SK-N-SH treated with all-trans-retinoic acid at 6 μM for 48 hours (cell line): Measurements from ENCODE around the gene GNAZ.
A peak's percentile ranks its signal among the peaks of the same experiment; 100 is the strongest.

Experiments used
- ATAC-seq: fragments of 200-7000 bp; cut with Tn5 transposase; 3 replicates; pipeline ENCODE4 v1.9.1; 2020; ENCODE audit warnings: mild to moderate bottlenecking, moderate library complexity
- ARNTL ChIP-seq: fragments of 450-650 bp; formaldehyde crosslinking; IDR thresholded peaks from 2 replicates; pipeline ENCODE4 v1.5.0; 2020; ENCODE audit warnings: low read depth, mild to moderate bottlenecking, moderate library complexity, borderline replicate concordance
- BACH2 ChIP-seq: fragments of 250-450 bp; sonication (Bioruptor Pico); IDR thresholded peaks from 2 replicates; pipeline ENCODE4 v1.9.0; 2021; ENCODE audit warnings: mild to moderate bottlenecking, borderline replicate concordance
- CREB5 ChIP-seq: fragments of 250-450 bp; sonication (Bioruptor Pico); IDR thresholded peaks from 2 replicates; pipeline ENCODE4 v1.5.1; 2020; ENCODE audit warnings: low read depth, mild to moderate bottlenecking, moderate library complexity
- CSDC2 ChIP-seq: fragments of 250-450 bp; sonication (Bioruptor Pico); IDR thresholded peaks from 2 replicates; pipeline ENCODE4 v1.5.0; 2020; ENCODE audit warnings: mild to moderate bottlenecking, moderate library complexity
- CSRNP3 ChIP-seq: fragments of 250-450 bp; sonication (Bioruptor Pico); IDR thresholded peaks from 2 replicates; pipeline ENCODE4 v1.5.1; 2021; ENCODE audit warnings: mild to moderate bottlenecking, moderate library complexity
- ESRRG ChIP-seq: fragments of 250-450 bp; sonication (Bioruptor Pico); IDR thresholded peaks from 2 replicates; pipeline ENCODE4 v1.6.1; 2021; ENCODE audit warnings: mild to moderate bottlenecking
- GLIS3 ChIP-seq: fragments of 250-450 bp; sonication (Bioruptor Pico); IDR thresholded peaks from 2 replicates; pipeline ENCODE4 v1.5.0; 2020; ENCODE audit warnings: mild to moderate bottlenecking, moderate library complexity
- ISL1 ChIP-seq: fragments of 250-450 bp; sonication (Bioruptor Pico); IDR thresholded peaks from 2 replicates; pipeline ENCODE4 v2.1.2; 2022; ENCODE audit warnings: mild to moderate bottlenecking, moderate library complexity
- OSR1 ChIP-seq: fragments of 250-450 bp; sonication (Bioruptor Pico); IDR thresholded peaks from 2 replicates; pipeline ENCODE4 v1.8.0; 2022; ENCODE audit warnings: moderate library complexity, mild to moderate bottlenecking, inconsistent platforms
- PATZ1 ChIP-seq: fragments of 250-450 bp; sonication (Bioruptor Pico); IDR thresholded peaks from 2 replicates; pipeline ENCODE4 v1.8.0; 2020; ENCODE audit warnings: mild to moderate bottlenecking, moderate library complexity, borderline replicate concordance
- PPARA ChIP-seq: fragments of 250-450 bp; sonication (Bioruptor Pico); IDR thresholded peaks from 2 replicates; pipeline ENCODE4 v1.5.0; 2020; ENCODE audit warnings: mild to moderate bottlenecking, borderline replicate concordance
- RARB ChIP-seq: fragments of 250-450 bp; sonication (Bioruptor Pico); IDR thresholded peaks from 2 replicates; pipeline ENCODE4 v1.8.0; 2021; ENCODE audit warnings: mild to moderate bottlenecking, moderate library complexity
- SNAI2 ChIP-seq: fragments of 250-450 bp; sonication (Bioruptor Pico); IDR thresholded peaks from 2 replicates; pipeline ENCODE4 v1.5.0; 2020; ENCODE audit warnings: mild to moderate bottlenecking, moderate library complexity
- TCF4 ChIP-seq: fragments of 250-450 bp; sonication (Bioruptor Pico); IDR thresholded peaks from 2 replicates; pipeline ENCODE4 v1.8.0; 2021; ENCODE audit warnings: mild to moderate bottlenecking, moderate library complexity, borderline replicate concordance
- TOX ChIP-seq: fragments of 250-450 bp; sonication (Bioruptor Pico); IDR thresholded peaks from 2 replicates; pipeline ENCODE4 v1.8.0; 2021; ENCODE audit warnings: mild to moderate bottlenecking, moderate library complexity, borderline replicate concordance
- ZC3H10 ChIP-seq: fragments of 250-450 bp; sonication (Bioruptor Pico); IDR thresholded peaks from 2 replicates; pipeline ENCODE4 v1.5.1; 2021; ENCODE audit warnings: mild to moderate bottlenecking, moderate library complexity
- ZFP3 ChIP-seq: fragments of 250-450 bp; sonication (Bioruptor Pico); IDR thresholded peaks from 2 replicates; pipeline ENCODE4 v1.5.0; 2020; ENCODE audit warnings: mild to moderate bottlenecking, moderate library complexity
- ZFP30 ChIP-seq: fragments of 450-650 bp; formaldehyde crosslinking; IDR thresholded peaks from 2 replicates; pipeline ENCODE4 v1.5.0; 2022; ENCODE audit warnings: mild to moderate bottlenecking, moderate library complexity
- ZNF70 ChIP-seq: fragments of 450-650 bp; formaldehyde crosslinking; IDR thresholded peaks from 2 replicates; pipeline ENCODE4 v1.5.0; 2020; ENCODE audit warnings: mild to moderate bottlenecking, moderate library complexity
- TF ChIP-seq, protein P1 (sequence below): fragments of 250-450 bp; sonication (Bioruptor Pico); IDR thresholded peaks from 2 replicates; pipeline ENCODE4 v1.5.0; 2020; ENCODE audit warnings: mild to moderate bottlenecking, moderate library complexity
- TF ChIP-seq, protein P2 (sequence below): fragments of 250-450 bp; sonication (Bioruptor Pico); IDR thresholded peaks from 2 replicates; pipeline ENCODE4 v1.8.0; 2021; ENCODE audit warnings: low read depth, mild to moderate bottlenecking, moderate library complexity, borderline replicate concordance

The GNAZ gene

GRCh38 chr22:23109079-23109347, 38.7 kb downstream of the GNAZ start:
- ATAC-seq: no peak
- TF ChIP-seq GLIS3 (CRISPR knock-in tag) (no peak), PPARA (CRISPR knock-in tag) (no peak), RARB (CRISPR knock-in tag) (no peak), ESRRG (no peak), TOX (CRISPR knock-in tag) (no peak), CSDC2 (CRISPR knock-in tag) (no peak), ISL1 (CRISPR knock-in tag) (no peak), ZFP30 (no peak)
- TF ChIP-seq, protein P1, sequence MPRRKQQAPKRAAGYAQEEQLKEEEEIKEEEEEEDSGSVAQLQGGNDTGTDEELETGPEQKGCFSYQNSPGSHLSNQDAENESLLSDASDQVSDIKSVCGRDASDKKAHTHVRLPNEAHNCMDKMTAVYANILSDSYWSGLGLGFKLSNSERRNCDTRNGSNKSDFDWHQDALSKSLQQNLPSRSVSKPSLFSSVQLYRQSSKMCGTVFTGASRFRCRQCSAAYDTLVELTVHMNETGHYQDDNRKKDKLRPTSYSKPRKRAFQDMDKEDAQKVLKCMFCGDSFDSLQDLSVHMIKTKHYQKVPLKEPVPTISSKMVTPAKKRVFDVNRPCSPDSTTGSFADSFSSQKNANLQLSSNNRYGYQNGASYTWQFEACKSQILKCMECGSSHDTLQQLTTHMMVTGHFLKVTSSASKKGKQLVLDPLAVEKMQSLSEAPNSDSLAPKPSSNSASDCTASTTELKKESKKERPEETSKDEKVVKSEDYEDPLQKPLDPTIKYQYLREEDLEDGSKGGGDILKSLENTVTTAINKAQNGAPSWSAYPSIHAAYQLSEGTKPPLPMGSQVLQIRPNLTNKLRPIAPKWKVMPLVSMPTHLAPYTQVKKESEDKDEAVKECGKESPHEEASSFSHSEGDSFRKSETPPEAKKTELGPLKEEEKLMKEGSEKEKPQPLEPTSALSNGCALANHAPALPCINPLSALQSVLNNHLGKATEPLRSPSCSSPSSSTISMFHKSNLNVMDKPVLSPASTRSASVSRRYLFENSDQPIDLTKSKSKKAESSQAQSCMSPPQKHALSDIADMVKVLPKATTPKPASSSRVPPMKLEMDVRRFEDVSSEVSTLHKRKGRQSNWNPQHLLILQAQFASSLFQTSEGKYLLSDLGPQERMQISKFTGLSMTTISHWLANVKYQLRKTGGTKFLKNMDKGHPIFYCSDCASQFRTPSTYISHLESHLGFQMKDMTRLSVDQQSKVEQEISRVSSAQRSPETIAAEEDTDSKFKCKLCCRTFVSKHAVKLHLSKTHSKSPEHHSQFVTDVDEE (CRISPR knock-in tag): no peak

DNA sequence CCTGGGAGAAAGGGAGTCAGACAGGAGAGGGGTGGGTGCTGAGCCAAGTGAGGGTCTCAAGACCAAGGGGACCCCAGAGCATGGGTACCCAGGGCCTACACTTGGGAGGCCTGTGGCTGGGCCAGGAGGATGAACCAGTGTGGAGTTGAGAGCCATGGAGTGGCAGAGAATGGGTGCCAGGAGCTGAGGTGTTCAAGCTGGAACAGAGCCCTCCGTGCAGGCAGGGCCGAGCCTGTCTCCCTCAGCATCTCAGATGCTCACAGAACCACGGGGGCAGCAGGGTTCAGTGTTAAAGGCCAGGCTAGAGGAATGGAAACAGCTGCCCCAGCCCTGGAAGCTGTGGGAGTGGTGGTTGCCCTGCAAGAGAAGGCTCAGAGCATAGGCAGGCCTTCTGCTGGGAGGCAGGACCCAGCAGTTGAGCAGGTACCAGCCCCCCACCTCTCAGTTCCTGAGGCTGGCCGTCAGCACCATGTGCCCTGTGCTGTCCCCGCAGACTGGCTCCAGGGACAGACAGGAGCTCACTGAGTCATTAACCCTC, 39.2 kb downstream of the GNAZ start:
- TF ChIP-seq ZFP30: no peak
- no peak for TF ChIP-seq CSDC2 (CRISPR knock-in tag)
- no peak for TF ChIP-seq SNAI2 (CRISPR knock-in tag)
- no peak for TF ChIP-seq BACH2 (CRISPR knock-in tag)
- TF ChIP-seq, protein P2, sequence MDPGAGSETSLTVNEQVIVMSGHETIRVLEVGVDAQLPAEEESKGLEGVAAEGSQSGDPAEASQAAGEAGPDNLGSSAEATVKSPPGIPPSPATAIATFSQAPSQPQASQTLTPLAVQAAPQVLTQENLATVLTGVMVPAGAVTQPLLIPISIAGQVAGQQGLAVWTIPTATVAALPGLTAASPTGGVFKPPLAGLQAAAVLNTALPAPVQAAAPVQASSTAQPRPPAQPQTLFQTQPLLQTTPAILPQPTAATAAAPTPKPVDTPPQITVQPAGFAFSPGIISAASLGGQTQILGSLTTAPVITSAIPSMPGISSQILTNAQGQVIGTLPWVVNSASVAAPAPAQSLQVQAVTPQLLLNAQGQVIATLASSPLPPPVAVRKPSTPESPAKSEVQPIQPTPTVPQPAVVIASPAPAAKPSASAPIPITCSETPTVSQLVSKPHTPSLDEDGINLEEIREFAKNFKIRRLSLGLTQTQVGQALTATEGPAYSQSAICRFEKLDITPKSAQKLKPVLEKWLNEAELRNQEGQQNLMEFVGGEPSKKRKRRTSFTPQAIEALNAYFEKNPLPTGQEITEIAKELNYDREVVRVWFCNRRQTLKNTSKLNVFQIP (CRISPR knock-in tag): no peak
- TF ChIP-seq GLIS3 (CRISPR knock-in tag): no peak
- TF ChIP-seq ARNTL (CRISPR knock-in tag): no peak
- TF ChIP-seq ESRRG: no peak
- TF ChIP-seq ZNF70 (CRISPR knock-in tag): no peak
- TF ChIP-seq OSR1 (CRISPR knock-in tag): no peak
- no peak for TF ChIP-seq TOX (CRISPR knock-in tag)
- no peak for ATAC-seq

GRCh38 chr22:23110190-23110921, 40.0 kb downstream of the GNAZ start:
- TF ChIP-seq TCF4 (no peak), OSR1 (CRISPR knock-in tag) (no peak), BACH2 (CRISPR knock-in tag) (no peak)
- TF ChIP-seq, all 23 proteins: peak for 0
- peak; percentile 22; the same call in 2 of the 3 replicates for ATAC-seq

GRCh38 chr22:23110922-23111527, 40.7 kb downstream of the GNAZ start:
- TF ChIP-seq GLIS3 (CRISPR knock-in tag): no peak
- no peak for TF ChIP-seq ZC3H10
- TF ChIP-seq CREB5: no peak
- no peak; the same call in 2 of the 3 replicates for ATAC-seq

DNA sequence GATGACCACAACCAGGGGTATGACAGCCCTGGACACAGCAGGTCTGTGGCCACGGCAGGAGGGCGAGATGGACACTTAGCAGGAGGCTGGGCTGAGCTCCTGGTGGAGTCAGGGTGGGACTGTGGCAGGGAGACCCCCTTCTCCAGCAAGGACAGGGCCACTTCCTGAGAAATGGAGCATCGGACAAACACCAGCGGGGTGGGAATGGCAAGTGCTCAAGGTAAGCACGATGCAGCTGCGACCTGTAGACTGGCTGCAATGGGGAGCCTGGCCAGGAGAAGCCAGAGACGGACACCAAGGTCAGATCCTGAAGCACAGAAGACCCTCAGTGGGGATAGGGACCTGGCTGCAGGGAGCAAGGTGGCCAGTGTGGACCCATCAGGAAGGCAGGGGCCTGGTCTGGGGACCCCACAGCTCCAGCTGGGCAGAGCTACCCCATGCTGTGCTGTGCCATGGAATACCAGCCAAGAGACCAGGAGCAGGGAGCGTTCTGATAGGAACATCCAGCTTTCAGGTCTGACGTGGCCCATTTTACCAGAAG, 42.2 kb downstream of the GNAZ start:
- ATAC-seq: no peak
- no peak for TF ChIP-seq ZFP3 (CRISPR knock-in tag)
- TF ChIP-seq ESRRG: no peak
- no peak for TF ChIP-seq ARNTL (CRISPR knock-in tag)
- no peak for TF ChIP-seq ZFP30
- TF ChIP-seq PPARA (CRISPR knock-in tag): no peak
- TF ChIP-seq SNAI2 (CRISPR knock-in tag): no peak
- TF ChIP-seq, protein P2 (CRISPR knock-in tag): no peak
- no peak for TF ChIP-seq PATZ1 (CRISPR knock-in tag)
- no peak for TF ChIP-seq GLIS3 (CRISPR knock-in tag)
- TF ChIP-seq TOX (CRISPR knock-in tag): no peak
- TF ChIP-seq BACH2 (CRISPR knock-in tag): no peak
- TF ChIP-seq CSRNP3 (CRISPR knock-in tag): no peak
- TF ChIP-seq TCF4: no peak
- no peak for TF ChIP-seq RARB (CRISPR knock-in tag)
- TF ChIP-seq ZC3H10: no peak
